ENCODE data around the gene ELOA2. TPM values are rescaled to one million over a fixed set of nuclear protein-coding genes. Genes with fewer than 3 reads are reported as not detected.
"Not testable (repeated sequence)": the region's sequence is repeated elsewhere in the genome, so short reads cannot be mapped to it uniquely, and the experiment has no call there.

The ELOA2 gene, protein sequence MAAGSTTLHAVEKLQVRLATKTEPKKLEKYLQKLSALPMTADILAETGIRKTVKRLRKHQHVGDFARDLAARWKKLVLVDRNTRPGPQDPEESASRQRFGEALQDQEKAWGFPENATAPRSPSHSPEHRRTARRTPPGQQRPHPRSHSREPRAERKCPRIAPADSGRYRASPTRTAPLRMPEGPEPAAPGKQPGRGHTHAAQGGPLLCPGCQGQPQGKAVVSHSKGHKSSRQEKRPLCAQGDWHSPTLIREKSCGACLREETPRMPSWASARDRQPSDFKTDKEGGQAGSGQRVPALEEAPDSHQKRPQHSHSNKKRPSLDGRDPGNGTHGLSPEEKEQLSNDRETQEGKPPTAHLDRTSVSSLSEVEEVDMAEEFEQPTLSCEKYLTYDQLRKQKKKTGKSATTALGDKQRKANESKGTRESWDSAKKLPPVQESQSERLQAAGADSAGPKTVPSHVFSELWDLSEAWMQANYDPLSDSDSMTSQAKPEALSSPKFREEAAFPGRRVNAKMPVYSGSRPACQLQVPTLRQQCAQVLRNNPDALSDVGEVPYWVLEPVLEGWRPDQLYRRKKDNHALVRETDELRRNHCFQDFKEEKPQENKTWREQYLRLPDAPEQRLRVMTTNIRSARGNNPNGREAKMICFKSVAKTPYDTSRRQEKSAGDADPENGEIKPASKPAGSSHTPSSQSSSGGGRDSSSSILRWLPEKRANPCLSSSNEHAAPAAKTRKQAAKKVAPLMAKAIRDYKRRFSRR
- not detected for polyA plus RNA-seq (ENCODE audit: insufficient read length)
- long read RNA-seq, donor 1: 0 reads
- long read RNA-seq, donor 2: 0 reads
- long read RNA-seq, donor 3: 0 reads
- long read RNA-seq, donor 4: 0 reads
- long read RNA-seq, donor 5: 0 reads
- long read RNA-seq, donor 6: 0 reads
- long read RNA-seq, donor 7: 0 reads
- long read RNA-seq, donor 8: 0 reads

DNA sequence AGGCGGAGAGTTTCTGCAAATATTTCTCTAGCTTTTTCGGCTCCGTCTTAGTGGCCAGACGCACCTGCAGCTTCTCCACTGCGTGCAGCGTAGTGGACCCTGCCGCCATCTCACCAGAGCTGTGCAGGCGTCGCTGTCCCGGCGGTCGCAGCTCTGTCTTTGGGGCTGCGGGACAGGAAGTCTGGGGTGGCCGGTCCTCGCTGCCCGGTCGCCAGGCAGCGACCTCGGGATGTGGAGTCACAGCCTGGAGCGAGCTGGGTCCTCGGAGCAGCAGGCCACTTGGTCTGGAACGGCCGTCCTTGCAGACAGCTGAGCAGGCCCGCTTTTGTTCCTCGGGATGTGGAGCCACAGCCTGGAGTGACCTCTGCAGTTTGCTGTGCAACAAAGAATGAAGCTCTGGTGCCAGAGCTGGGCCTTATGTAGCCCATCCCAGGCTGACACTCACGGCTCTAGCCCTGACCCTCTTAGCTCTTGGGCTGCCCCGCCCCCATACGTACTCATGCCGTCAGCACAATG is at the start of gene ELOA2:
TSS of gene ELOA2 (minus strand) at position 466 of the 516 bp plus-strand sequence. CDS start at position 109, 357 bp downstream.
- DNase-seq: no peak

DNA sequence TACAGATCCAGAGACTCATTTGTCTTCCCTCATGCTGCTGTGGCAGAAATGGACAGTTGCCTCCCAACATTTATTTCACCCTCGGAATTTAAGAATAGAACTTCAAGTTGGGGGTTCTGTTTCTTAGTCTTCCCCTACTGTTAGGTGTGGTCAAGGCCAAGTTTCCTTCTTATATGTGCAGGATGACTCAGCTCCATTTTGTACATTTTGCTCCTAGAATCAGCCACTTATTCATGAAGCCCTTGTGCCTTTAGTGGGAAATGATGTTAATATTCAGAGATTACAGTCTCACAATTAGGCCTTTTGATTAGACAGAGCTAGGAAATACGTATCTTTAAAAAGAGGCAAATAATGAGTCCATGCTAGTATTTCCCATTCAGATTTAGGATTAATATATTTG is 46.2 kb upstream of the ELOA2 start:
- no peak for DNase-seq

DNA sequence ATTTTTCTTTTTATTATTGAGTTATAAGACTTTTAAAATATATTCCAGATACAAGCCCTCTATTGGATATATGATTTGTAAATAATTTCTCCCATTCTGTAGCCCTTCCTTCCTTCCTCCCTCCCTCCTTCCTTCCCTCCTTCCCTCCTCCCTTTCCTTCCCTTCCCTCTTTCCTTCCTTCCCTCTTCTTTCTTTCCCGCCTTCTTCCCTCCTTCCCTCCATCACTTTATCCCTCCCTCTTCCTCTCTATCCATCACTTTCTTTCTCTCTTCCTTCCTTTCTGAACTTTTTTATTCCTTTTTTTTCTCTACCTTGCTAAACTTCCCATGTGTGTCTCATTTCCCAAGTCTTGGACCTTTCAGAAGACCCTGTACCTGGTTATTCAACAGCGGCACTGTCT is 45.5 kb upstream of the ELOA2 start:
- no peak for DNase-seq

DNA sequence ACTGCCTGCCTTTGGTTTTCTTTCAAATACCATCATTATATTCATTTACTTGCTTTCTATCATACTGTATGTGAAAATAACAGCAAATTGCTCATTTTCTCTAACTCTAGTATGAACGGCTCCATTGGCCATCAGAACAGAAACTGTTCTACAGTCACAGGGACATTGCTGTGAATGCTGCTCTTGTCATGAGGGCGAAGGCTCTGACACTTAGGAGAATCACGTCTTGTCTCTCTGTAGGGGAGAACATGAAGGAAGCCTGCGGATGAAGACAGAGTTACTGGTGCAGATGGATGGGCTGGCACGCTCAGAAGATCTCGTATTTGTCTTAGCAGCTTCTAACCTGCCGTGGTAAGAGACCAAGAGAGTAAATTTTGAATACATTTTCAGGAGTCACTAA is 41.7 kb upstream of the ELOA2 start:
- no peak for DNase-seq

DNA sequence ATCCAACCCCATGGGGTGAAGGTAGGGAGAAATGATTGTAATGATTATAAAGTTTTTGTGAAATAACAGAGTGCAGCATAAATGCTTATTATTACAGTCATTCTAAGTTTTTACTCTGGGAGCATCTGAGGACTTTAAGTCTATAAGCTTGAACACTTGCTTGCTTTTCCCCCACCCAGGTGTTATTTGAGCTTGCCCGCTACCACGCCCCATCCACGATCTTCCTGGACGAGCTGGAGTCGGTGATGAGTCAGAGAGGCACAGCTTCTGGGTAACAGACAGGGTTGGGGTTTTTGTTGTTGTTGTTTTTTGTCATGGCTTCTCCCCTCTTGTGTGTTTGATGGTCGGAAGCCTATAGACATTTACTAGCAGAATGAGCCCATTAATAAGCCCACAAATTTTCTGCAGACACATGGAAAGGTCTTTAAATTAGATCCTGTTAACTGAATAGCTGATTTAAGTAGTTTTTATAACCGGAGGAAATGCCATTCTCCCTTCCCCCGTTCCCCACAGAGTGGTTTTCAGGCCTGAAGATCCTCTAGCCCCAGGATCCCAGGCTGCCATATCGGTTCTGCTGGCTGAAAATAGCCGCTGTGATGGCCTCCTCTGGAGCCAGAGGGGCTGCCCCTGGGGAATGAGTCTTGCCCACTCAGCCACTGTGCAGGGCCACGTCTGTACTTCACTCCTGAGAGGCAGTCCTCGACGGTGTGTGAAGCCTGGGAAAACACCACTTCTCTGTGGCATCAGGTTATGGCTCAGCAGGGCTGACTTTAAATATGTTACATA is 39.9 kb upstream of the ELOA2 start:
- DNase-seq: no peak

DNA sequence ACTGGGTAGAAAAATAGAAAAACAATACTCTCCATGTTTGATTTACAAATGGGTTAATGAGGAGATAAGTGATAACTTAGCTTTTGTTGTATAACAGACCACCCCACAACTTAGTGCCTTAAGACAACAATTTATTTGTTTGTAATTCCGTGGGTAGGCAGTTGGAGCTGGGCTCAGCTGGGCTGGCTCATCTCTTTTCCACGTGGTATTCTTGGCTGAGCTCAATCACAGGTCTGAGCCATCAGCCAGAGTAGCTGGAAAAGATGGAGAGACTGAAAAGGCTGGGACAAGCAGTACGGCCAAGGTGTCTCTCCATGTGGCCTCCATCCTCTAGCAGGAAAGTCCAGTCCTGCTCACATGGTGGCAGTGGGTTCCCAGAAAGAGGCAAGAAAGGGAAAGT is 32.2 kb upstream of the ELOA2 start:
- no peak for DNase-seq

DNA sequence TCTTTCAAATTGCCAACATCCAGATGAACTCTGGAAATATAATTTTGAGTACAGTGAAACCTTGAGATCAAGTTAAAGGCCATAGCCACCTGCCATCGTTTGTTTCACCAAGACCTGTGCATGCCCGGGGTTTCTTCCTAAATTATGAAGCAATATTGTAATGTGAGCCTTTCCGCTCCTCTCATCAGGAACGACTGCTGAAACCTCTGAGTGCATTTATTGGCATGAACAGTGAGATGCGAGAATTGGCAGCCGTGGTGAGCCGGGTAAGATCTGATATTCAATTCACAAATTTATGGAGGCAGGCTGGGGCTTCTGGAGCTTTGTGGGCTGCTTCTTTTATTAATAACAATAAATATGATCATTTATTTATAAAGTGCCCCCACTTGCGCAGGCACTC is 27.7 kb upstream of the ELOA2 start:
- DNase-seq: no peak

DNA sequence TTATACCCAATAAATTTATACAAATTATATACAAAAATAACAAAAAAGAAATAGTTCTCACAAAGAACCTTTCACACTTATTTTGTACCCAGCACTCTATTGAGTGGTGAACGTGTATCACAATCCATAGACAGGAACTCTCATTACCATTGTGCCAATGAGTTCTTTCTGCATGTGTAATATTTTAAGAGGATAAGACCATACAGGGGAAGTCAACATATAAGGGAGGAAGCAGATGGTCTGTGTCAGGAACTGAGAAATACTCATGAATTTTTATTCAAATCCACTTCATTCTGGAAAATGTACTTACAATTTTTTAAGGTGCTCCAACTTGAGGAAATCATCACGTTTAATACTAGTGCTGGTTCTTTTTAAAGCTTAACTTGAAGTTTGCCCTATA is 27.1 kb upstream of the ELOA2 start:
- DNase-seq: no peak

DNA sequence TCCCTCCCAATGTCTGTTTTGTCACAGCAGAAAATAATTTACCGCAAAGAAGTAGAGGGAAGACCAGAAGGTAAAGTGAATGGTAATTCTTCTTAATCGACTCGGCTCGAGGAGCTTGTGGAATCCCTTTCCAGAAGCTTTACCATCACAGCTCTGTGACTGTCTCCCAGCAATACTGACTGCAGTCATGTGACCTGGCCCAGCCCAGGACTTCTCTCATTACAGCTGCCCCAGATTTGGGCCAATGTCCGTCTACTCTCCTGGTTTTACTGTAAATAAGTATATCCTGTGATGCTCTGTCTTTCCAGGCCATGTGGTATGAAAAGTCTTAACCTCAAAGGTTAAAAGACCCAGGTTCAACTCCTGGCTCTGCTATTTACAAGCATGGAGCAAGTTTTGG is 18.9 kb upstream of the ELOA2 start:
- DNase-seq: no peak

DNA sequence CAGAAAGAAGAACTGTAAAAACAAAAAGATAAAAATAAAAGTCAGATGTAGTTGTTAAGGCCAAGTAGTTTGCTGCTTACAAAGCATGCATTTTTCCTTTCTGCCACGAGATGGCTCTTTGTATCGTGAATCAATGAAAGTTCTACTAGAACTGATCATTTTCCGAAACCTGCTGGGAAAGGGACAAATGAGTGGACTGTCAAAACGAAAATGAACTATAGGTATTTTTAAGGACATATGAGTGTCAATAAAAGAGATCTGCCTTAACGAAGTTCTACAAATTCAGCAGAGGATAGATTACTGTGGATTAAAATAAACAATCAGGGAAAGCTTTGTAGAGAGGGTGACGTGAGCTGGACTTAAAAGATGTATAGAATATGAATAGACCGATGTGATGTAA is 15.0 kb upstream of the ELOA2 start:
- peak; percentile 30 for DNase-seq

DNA sequence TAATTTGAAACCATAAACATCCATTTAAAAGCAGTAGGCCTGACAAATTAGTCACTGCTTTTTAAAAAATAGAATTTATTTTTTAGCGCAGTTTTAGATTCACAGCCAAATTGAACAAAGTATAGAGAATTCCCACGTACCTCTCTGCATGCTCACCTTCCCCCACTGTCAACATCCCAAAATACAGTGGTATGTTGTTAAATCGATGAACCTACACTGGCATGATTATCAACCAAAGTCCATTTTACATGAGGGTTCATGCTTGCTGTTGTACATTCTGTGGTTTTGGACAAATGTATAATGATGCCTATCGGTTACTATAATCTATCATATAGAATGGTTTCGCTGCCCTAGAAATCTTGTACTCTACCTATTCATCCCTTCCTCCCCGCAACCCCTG is 5.6 kb upstream of the ELOA2 start:
- no peak for DNase-seq

DNA sequence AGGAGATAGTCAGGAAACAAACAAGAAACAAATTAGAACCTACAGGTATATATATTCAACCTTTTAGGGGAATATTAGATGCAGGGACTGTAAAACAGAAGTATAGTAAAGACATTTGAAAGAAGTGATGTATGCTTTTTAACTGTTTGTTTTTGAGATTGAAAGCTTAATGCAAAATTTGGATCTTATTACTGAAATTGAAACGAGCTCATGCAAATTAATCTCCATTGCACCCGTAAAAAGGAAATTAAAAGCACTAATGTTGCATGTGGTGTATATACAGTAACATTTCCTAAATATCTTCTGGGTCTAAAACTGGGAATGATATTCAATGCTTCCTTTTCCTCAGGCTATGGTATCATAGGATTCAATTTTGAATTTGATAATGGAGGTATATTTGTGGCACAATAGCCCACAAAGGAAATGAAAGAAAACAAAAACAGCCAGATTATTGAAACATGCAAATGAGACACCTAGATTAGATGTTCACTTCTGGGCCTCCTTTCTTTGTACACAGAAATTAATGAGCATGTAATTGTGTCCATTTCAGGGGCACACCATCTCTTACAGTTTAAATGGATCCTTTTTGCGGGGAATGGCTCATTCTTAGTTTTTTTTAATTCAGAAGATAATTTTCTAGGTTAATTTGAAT is 1.6 kb upstream of the ELOA2 start:
- no peak for DNase-seq

DNA sequence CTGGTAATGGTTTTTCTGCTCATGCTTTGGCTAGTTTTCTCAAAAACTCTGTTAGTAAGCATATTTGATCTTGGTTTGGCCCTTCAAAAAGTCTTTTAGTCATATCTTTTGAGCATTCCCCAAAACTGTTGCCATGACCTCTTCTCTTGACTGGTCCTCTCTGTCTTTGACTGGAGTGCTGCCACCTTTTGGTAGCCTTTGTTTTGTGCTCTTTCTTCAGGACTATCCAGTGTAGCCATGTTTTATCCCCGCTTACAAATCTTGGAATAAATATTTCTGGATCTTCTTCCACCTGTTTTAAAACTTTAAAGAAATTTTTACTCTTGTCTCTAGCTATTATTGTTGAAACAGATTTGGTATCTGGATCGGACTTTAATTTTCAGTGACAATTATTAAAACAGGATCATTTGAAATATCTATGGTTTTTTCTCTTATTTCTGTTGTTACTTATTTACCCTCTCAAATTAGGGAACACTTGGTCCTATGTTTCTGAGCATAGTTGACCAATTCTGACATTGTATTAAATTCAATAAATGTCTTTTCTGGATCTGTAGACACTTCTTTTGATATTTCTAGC is 965 bp upstream of the ELOA2 start:
- peak; percentile 8 for DNase-seq

DNA sequence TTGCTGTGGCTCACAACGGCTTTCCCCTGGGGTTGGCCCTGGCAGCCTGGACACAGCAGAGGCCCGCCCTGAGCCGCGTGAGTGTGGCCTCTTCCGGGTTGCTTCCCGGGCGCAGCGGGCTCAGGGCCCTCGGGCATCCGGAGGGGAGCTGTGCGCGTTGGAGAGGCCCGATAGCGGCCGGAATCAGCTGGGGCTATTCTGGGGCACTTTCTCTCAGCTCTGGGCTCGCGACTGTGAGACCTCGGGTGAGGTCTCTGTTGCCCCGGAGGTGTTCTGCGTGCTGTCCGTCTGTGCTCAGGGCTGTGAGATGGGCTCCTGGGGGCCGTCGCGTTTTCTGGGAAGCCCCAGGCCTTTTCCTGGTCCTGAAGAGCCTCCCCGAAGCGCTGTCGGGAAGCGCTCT is 830 bp downstream of the ELOA2 start:
- not testable (repeated sequence) for DNase-seq

DNA sequence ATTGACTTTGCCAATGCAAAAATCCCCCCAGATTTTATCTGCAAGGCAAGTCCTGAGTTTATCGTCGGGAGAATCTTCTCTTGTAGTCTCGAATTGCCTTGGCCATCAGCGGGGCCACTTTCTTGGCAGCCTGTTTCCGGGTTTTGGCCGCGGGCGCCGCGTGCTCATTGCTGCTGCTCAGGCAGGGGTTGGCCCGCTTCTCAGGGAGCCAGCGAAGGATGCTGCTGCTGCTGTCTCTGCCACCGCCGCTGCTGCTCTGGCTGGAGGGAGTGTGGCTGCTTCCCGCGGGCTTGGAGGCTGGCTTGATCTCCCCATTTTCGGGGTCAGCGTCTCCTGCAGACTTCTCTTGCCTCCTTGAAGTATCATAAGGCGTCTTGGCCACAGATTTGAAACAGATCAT is 2.5 kb downstream of the ELOA2 start:
- no peak for DNase-seq

DNA sequence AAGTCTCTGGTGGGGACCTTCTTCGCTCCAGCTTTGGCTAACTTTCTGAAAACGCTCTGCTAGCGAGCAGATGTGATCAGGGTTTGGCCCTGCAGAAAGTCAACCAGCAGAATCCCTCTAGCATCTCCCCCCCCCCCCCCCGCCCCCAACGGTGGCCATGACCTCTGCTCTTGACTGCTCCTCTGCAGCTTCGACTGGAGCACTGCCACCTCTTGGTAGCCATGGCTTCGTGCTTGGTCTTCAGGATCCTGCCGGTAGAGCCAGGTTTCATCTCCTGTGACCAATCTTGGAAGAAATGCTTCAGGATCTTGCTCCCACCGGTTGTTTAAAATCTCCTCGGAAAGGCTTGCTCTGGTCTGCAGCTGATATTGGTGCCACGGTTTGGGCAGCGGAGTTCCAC is 4.5 kb downstream of the ELOA2 start:
- not testable (repeated sequence) for DNase-seq

DNA sequence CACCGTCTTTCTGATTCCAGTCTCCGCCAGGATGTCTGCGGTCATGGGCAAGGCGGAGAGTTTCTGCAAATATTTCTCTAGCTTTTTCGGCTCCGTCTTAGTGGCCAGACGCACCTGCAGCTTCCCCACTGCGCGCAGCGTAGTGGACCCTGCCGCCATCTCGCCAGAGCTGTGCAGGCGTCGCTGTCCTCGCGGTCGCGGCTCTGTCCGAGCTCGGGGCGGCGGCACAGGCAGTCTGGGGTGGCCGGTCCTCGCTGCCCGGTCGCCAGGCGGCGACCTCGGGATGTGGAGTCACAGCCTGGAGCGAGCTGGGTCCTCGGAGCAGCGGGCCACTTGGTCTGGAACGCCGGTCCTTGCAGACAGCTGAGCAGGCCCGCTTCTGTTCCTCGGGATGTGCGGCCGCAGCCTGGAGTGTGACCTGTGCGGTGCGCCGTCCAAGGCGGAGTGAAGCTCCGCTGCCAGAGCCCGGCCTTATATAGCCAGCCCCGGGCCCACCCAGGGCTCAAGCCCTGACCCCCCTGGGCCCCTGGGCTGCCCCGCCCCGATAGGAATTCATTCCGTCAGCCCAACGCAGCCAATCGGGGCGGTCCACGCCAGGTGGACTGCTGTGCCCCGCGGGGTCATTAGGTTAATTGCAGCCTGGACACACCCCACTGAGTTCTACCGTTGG is 5.6 kb downstream of the ELOA2 start:
- DNase-seq: not testable (repeated sequence)

DNA sequence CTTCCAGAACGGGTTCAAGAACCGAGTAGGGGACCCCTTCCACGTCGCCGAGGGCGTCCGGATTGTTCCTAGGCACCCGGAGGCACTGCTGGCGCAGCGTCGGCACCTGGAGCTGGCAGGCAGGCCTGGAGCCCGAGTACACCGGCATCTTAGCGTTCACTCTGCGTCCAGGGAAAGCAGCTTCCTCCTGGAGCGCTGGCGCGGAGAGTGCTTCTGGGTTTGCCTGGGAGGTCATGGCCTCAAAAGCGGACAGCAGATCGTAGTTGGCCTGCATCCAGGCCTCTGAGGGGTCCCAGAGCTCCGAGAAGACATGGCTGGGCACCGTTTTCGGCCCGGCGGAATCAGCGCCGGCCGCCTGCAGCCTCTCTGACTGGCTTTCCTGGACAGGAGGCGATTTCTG is 6.7 kb downstream of the ELOA2 start:
- DNase-seq: not testable (repeated sequence)

DNA sequence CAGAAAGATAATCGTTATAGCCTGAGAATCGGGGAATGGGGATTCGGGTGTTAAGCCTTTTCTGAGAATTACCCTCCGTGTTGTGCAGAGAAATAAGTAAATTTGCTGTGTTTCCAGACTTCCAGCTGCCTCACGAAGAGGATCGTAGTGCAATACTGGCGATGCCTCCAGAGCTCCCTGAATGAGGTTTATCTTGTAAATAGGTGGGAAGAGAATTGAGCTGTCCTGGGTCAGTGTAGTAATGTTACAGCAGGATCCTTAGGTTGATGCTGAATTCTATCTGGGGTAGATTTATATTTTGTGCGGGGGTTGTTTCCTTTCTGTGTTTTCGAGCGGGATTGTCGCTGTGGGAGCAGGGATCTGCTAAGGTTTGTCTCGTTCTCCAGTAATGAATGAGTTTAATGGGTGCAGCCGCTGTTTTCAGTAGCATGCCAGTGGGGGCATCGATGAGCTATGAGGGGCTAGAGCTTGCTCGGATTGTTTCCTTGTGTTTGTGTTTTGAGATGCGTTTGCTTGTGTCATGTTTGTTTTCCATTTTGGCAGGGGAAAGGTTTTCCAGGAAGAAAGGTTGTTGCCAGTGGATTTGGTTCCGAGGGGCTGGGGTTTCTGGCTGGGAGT is 9.8 kb downstream of the ELOA2 start:
- DNase-seq: not testable (repeated sequence)

All from left kidney (tissue), 8 donors.